Fibroblast of pulmonary artery (primary cell): ENCODE results near the gene LHFPL6.

Experiments
- DNase-seq: peaks from one replicate; pipeline ENCODE4 v3.0.0-alpha.2; 2010; ENCODE audit warnings: low read depth
- H3K4me3 ChIP-seq: replicated peaks from 2 replicates; pipeline ENCODE4 v1.5.1; 2011; ENCODE audit warnings: low read depth, mild to moderate bottlenecking, control low read depth, low read length, moderate library complexity
- CTCF ChIP-seq: IDR thresholded peaks from 2 replicates; pipeline ENCODE4 v1.5.1; 2011; ENCODE audit warnings: mild to moderate bottlenecking, control low read depth, low read length, inconsistent platforms; ENCODE audit errors: missing control alignments

Gene LHFPL6

DNA sequence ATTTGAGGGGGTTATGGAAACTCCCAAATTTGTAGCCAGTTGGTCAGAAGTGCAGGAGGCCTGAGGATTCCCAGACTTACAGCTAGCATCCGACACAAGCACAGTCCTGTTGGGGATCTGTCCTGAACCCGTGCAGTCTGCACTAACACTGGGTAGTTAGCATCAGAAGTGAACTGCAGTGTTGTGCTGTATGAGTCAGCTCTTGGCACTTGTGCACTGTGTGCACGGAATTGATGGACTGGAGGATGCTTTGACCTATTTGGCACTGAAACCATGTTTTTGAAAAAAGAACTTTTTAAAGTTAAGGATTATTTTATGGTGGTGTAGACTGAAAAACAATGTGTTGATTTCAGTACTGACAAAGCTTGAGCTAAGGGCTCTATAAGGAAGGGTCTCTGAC lies 285.7 kb downstream of the LHFPL6 start:
- peak; percentile 70 for DNase-seq
- H3K4me3 ChIP-seq = no peak overlapping the region
- no peak for TF ChIP-seq CTCF

- no peak for TF ChIP-seq CTCF
- no peak for DNase-seq
Measured at GRCh38 chr13:39315796-39316195, 287.2 kb downstream of the LHFPL6 start.

GRCh38 chr13:39313721-39314120 lies 289.3 kb downstream of the LHFPL6 start:
- no peak overlapping the region for H3K4me3 ChIP-seq
- no peak for DNase-seq
- TF ChIP-seq CTCF = no peak

More at GRCh38 chr13:39315796-39316195, 287.2 kb downstream of the LHFPL6 start:
- no peak overlapping the region for H3K4me3 ChIP-seq

- no peak for TF ChIP-seq CTCF
Measured at GRCh38 chr13:39312596-39312995, 290.4 kb downstream of the LHFPL6 start.

DNA sequence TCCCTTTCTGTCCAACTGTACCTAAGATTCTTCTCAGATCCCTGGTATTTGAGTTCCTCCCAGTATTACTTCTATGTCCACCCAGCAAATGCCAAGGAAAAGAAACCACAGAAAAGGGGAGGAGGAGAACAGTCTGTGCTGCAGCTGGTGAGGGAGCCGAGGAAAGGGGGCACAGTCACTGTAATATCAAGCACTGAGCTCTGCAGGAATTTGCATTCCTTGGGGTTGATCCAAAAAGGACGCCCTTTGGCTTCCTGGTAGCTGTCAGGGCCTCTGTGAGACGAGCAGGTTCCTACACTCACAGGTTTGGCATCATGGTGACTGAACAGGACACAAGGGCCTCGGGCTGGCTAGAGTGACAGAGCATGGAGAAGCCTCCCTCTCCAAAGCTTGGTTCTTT lies 291.4 kb downstream of the LHFPL6 start:
- H3K4me3 ChIP-seq = no peak overlapping the region
- peak; percentile 22 for DNase-seq
- no peak for TF ChIP-seq CTCF

More at GRCh38 chr13:39312596-39312995, 290.4 kb downstream of the LHFPL6 start:
- H3K4me3 ChIP-seq = no peak overlapping the region
- no peak for DNase-seq

- TF ChIP-seq CTCF = no peak
- no peak for DNase-seq
- no peak overlapping the region for H3K4me3 ChIP-seq
Measured at GRCh38 chr13:39310961-39311360, 292.0 kb downstream of the LHFPL6 start.
